MM.1S (cell line): ENCODE measurements around the gene GALNT15.

ENCODE experiments used
- EZH2 ChIP-seq: fragments of 300-600 bp; sonication (generic); optimal IDR thresholded peaks from 2 replicates; pipeline ENCODE3; 2017; ENCODE audit warnings: low read depth, mild to moderate bottlenecking, antibody characterized with exemption, low read length, mixed read lengths
- EZH2phosphoT487 ChIP-seq: fragments of 300-600 bp; sonication (generic); IDR thresholded peaks from 2 replicates; pipeline ENCODE4 v1.6.1; 2018; ENCODE audit warnings: antibody characterized with exemption, low read length
- TF ChIP-seq, protein P1 (sequence below): fragments of 300-600 bp; sonication (generic); IDR thresholded peaks from 2 replicates; pipeline ENCODE4 v1.5.1; 2016; ENCODE audit warnings: antibody characterized with exemption, low read length, mixed read lengths

DNA sequence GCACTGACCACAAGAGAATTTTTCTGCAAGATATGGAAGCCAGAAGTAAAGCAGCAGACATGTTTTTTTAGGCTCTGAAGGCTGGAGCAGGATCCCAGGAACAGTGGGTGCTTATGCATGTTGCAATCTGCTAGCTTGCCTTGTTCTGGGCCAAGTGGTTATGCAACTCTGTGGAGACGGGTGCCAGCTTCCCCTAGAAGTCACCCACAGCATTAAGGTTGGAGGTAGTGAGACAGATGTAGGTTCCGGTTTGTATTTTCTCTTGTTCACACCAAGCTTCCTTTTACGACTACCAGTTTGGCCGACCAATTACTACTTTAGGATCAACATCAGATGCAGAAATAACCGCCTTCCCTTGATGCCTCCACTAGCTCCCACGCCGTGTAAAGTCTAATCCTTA, 79.1 kb downstream of the GALNT15 start:
- TF ChIP-seq, protein P1, sequence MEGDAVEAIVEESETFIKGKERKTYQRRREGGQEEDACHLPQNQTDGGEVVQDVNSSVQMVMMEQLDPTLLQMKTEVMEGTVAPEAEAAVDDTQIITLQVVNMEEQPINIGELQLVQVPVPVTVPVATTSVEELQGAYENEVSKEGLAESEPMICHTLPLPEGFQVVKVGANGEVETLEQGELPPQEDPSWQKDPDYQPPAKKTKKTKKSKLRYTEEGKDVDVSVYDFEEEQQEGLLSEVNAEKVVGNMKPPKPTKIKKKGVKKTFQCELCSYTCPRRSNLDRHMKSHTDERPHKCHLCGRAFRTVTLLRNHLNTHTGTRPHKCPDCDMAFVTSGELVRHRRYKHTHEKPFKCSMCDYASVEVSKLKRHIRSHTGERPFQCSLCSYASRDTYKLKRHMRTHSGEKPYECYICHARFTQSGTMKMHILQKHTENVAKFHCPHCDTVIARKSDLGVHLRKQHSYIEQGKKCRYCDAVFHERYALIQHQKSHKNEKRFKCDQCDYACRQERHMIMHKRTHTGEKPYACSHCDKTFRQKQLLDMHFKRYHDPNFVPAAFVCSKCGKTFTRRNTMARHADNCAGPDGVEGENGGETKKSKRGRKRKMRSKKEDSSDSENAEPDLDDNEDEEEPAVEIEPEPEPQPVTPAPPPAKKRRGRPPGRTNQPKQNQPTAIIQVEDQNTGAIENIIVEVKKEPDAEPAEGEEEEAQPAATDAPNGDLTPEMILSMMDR, result no peak
- no peak for TF ChIP-seq EZH2
- no peak for TF ChIP-seq EZH2phosphoT487
